SKM-1 (cell line): Measurements from ENCODE around the gene SLC35B2.

Experiments
- DNase-seq: peaks from one replicate; lab custom pipeline; 2025; ENCODE audit not compliant: unreplicated experiment; lab: John Stamatoyannopoulos, UW

SLC35B2 gene

DNA sequence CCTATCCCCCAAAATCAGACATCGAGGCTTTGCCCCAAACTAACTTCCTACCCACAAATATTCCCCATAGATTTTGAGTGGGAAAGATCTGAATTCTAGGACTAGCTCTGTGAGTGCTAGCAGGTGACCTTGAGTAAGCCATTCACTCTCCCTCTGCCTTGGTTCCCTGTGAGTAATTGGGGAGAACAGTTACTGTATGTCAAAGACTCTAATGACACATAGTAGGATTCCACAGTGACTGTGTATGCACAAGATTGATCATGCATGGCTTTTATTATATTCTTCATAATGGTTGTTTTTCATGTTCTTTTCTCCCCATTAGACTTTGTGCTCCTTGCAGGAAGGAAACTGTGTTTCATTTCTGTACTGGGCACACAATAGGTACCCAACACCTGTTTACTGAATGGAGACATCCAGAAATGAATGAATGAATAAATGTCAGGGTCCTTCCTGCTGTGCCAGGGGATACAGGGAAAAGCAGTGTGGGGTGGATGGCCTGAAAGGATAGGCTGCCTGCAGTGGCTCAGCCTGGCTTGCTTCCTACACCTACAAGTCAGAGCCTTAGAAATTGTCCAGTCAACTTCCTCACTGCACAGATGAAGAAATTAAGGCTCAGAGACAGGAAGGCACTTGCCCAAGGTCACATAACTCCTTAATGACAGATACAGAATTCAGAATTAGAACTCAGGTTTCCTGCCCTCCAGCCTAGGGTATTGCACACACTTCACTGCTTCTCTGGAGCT is 12.0 kb upstream of the SLC35B2 start:
- no peak for DNase-seq

DNA sequence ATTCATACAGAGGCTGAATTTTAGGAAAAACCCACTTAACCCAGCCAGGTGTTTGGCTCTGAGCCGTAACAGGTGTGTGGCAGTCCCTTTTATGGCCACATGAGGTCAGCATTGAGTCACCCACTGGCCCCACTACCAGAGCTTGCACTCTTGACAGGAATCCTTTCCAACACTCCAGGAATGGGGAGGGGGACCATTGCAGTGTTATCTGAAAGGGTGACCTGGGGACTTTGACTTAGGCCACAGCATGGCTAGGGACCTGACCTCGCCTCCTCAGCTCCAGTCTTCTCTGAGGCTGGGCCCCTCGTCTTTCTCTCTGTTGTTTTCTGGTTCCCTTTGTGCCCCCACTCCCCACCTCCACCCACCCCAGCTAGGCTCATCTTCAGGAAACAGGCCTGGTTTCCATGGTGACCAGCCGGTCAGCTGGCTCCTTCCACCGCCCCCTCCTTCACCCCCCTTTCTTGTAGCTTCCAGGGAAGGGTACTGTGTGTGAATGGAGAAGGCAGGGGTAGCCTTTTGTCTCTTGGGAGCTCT is 10.8 kb upstream of the SLC35B2 start:
- peak; percentile 21 for DNase-seq

DNA sequence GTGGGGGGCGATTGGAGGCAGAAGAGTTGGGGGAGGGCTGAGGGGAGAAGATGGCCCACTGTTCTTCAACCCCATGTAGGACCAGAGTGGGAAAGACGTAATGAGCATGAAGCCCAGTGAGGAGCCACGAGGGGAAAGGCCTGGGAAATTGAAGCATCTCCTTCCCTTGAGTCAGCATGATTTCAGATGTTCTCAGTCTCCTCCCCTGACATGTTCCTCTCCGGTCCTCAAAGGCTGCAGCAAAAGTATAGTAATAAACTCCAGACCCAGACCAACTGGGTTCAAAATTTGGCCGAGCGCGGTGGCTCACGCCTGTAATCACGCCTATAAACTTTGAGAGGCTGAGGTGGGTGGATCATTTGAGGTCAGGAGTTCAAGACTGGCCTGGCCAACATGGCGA is 9.9 kb upstream of the SLC35B2 start:
- no peak for DNase-seq

DNA sequence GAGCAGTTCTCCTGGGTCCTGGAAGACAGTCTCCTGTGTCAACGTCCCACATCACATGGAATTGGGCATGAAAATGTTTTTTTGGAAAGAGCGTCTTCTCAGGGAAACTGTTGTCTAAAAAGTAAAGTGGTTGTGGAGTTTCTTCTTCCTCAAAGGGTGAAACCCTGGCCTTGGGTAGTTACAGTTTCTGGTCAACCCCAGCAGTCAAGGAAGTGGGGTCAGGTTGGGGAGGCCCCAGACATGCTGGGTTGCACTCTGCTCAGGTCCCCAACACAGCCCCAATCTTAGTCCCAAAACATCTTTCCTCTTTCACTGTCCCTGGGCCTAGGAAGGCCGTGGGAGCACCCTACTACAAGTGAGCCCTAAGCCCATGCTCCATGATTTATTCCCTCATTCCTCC is 9.0 kb upstream of the SLC35B2 start:
- no peak for DNase-seq

DNA sequence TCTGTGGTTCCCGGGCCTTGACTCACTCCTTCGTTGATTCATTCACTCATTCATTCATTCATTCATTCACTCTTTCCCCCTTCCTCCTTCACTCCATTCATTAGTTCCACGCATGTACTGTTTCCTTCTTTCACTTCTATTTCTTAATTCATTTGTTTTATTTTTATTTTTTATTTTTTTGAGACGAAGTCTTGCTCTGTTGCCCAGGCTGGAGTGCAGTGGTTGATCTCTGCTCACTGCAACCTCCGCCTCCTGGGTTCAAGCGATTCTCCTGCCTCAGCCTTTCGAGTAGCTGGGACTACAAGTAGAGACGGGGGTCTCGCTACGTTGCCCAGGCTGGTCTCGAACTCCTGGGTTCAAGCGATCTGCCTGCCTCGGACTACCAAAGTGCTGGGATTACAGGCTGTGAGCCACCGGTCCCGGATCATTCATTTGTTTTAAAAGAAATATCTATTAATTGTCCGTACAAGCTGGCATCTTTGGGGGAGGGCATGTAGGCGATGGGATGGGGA is 8.4 kb upstream of the SLC35B2 start:
- DNase-seq, result no peak

DNA sequence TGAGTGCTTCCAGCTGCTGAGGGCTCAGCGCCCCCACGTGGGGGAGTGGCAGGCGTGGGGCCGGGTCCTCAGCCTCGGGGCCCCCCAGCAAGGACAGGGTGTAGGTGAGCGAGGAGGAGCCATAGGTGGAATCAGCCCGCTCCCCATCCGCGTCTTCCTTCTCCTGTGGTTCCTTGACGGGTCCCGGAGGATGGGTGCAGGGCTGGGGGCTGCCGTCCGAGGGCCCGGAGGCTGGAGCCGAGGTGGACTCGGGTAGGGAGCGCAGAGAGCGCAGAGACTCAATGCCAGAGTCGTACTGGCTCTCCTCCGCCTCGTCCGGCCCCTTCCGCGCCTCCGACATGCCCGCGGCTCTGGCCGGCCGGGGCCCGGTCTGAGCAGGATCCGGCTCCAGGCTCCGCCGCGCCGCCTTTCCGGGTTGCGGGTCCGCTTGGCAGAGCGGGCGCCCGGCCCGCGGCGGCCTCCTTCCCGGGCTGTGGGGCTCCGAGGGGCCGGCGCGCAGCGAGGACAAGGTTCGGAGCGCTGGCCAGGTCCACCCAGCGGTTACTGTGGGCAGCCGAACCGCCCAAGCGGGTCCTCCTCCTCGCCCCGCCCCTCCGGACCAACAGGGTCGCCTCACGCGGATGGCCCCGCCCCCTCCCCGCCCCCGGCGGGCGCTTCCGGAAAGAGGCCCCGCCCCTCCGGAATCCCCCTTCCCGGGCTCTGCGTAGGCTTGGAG is 7.8 kb upstream of the SLC35B2 start, which contains the start of gene NFKBIE:
Gene NFKBIE, minus strand, starts transcription at position 545 of the 715 bp plus-strand sequence. Its CDS starts 205 bp downstream, at position 340.
- DNase-seq, result peak; percentile 45

DNA sequence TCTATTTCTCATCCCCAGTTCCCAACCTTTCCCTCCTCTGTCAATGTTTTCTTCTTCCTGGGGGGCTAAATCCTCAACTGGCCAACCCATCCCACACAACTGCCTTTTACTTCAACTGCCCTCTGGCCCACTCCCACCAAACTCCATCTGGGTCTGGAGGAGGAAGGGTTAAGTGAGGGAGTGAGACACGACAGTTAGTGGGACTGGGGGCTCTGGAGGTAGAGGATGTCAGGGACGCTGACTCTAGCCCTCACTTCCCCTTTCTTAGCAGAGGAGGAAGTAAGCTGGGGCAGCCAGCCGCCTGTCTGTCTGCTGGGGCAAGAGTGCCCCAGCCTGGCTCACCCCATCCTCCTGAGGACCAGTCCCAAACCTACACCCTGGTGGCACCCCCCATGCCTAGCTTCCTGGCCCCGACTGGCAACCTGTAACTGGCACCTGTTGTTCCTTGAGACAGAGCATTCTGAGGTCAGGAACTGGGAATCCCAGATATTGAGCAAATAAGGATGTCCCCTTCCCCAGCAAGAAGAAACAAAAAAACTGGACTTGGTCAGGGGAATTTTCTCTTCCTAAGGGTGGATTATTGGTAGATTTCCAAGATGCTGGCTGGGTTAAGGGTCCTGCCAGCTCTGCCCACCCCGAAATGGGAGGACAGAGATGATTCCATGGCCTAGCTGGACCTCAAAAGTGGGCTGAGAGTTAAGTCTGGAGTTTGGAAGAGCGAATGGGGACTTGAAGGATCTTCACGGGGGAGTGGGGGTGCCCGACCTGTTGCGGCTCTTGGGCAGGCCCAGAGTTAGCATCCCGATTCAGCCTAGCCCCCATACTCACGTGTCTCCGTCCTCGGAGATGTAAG is 7.1 kb upstream of the SLC35B2 start:
- peak; percentile 77 for DNase-seq

DNA sequence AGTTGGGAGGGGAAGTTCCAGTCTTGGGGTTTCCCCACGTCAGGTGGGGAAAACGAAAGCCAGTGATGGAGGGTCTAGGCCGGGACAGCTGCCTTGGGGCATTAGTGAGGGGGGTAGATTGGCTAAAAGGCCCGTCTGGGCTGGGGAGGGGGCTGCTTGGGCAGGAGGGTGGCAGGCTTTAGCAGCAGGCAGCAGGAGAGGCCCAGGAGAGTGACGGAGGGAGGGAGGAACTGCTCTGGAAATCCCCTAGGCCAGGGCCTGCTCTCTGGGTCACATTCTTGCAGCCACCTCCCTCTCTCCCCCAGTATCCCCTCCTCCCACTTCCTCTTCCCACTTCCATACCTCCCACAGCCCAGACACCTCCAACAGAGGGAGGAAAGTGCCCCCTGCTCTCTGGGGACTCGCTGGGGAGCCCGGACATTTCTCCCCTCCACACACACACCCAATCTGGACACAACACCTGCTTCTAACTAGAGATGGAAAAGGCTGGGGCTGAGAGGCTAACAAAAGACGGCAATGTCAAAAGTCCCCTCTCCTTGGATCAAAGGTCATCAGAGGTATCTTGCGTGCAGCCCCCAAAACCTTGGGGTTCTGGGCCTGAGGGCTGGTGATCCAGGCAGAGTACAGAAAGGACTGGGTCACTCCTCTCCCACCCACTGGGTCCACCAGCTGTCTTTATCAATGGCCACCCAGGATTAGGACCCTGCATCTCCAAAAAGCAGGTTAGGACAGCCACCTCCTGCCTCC is 6.2 kb upstream of the SLC35B2 start:
- DNase-seq, result no peak

DNA sequence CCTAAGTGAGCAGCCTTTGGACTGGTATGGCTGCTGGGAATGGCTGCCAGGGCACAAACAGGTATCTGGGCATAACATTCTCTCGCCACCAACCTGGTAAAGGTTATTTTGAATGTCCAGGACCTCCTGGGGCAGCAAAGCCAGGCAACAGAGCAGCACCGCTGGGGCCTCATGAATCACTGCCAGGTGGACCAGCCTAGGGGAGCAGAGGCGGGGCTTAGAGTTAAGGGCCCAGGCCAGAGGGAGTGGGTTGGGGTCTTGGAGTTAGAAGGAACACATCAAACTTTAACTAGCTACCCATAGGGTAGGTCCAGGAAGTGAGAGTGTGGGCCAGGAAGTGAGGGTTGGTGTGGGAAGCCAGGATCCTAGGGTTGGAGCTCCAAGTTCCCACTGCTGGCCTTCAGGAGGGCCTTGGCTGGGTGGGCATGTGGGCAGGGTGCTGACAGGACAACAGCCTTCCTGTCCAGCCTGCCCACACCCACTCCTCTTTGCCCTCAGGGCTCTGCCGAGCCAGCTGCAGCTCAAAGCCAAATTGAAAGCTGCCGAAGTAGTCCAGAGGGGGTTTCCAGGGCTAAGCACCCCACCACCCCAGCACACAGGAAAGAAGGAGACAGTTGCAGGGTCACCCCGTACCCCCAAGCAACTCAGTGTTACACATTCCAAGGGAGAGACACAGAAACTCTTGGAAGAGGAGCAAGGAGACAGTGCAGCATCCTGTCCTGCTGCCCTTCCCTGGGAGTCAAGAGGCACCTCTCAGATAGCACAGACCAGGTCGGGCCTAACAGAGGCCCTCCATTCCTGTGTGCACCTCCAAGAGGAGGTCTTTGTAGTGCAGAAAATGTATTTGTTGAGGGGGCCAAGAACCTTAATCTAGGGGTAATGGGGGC is 5.4 kb upstream of the SLC35B2 start:
- DNase-seq, result no peak

DNA sequence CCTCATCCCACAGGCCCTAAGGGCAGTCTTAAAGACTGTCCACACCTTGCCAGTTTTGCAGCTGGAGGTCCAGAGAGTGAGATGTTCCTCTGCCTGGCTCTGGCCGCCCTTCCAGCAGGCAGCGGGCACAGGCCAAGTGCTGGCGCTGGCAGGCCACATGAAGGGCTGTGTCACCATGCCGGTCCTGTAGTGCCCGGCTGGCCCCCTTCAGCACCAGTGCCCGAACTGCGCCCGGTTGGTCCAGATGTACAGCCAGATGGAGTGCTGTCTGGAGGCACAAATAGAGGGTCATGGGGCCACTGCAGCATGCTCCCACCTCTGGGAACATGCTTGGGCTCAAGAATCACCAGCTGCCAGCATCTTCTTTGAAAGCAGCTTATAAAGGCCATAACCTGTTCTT is 4.3 kb upstream of the SLC35B2 start:
- DNase-seq, result no peak

DNA sequence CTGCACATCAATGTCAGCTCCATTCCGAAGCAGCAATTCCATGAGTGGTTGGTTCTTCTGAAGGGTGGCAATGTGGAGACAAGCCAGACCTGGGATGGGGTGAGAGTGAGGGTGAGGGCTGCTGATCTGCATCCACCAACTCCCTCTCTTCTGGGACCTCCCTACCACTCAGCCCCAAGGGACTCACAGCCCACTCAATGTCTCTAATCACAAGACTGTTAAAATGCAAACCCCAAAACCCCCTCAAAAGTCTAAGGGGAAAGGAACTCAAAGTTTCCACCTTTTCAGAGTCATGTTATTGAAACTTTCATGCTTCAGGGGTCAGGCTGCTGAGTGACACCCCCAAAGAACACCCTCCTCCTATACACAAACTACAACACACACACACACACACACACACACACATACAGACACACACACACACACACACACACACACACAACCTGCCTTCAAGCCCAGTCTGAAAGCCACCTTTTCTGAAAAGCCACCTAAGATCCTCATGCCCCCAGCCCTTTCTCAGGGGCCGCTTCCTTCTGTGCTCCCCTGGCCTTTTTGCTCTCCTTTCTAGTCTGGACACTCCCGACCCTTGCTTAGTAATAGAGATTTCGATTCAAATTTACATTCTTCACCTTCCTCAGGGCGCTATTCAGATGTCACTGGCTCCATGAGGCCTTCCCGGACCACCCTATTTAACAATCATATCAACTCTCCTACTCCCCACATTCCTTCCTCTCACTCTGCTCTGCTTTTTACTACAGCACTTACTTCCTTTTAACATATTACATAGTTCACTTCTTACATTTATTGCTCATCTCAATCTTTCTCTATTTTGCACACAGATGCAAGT is 3.3 kb upstream of the SLC35B2 start:
- DNase-seq, result no peak

DNA sequence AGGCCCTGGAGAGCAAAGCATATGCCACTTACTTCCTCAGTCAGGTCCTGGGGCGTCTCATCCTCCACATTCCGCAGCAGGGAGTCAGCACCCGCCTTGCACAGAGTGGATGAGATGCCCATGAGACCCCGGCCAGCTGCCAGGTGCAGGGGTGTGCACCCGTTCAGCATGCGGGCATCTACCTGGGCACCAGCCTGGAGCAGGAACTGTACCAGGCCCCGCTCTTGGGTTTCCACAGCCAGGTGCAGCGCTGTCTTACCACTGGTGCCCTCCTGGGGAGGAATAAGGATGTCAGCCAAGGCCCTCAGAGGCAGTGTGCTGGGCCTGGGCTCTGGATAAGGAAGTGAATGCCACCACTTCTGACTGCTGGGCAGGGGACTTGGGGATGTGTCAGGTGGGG is 2.7 kb upstream of the SLC35B2 start:
- no peak for DNase-seq

DNA sequence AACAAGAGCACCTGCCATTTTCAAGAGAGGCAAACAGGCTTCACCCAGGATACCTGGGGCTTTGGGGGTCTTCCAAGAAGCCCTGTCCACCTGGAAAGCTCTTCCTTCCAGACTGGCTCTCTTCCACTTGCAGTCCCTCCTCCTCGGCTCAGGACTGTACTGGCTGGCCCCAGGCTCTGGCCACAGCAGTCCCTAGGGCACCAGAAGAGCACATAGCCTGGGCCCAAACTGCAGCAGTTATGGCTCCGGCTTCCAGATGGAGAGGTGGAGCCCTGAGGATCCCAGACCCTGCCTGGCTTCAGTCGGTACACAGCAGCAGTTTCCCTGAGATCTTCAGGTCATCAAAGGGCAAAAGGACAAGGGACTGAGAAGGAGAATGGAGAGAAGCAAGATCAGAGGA is 1.6 kb upstream of the SLC35B2 start:
- DNase-seq, result no peak

DNA sequence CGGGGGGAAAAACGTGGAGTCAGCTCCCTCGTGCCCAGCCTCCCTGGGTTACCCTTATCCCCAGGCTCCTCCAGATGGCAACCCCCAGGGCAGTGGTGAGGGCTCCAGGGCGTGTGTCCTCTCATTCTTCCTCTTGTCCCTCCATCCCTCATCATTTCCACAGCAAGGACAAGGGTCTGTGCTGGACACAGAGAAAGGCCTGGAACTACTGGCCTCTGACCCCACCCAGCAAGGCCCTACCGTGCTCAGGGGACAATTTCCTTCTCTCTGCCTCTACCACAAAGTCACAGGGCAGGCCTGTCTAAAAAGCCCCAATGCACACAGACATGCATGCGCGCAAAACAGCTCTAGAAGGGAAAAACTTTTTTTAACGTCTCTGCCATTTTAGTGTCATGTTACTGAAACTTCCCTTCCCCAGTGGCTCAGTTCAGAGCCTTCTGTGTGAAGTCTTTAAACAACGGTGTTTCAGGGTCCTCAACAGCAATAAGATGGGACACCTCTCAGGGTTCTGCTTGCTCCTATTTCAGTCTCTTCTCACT is 1.1 kb upstream of the SLC35B2 start:
- no peak for DNase-seq

DNA sequence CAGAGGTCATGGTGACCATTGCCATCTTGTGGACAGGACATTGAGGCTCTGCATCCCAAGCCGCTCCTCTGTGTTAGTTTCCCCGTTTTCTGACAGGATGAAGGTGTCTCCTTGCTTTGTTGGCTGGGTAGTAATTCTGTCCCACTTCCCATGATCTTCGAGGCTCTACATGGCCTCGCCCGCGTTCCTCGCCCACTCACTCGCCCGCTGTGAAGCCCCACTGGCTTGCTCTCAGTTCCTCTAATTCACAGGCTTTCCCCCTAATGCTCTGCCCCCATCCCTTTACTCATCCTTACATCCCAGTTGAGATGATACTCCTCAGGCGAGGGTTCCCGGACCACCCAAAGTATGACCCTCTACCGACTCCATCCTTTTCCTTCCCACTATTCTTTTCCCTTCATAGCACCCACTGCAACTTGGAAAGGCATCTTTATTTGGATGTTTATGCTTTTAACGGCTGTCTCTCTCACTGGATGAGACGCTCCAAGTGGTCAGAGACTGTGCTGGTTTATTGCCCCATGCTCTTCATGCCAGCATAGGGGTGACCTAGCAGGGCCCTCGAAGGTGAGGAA is 511 bp upstream of the SLC35B2 start:
- no peak for DNase-seq

DNA sequence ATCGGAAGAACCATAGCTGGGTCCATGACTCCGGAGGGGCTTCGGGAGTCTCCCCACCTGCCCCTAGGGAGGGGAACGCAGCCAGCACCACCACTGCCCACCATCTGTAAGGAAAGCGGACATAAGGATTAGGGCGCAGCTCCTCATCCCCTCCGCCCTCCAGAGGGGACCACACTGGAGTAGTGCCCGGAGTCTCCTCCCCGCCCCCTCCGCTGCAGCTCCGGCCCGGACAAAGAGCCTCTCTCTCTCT is 628 bp downstream of the SLC35B2 start:
- DNase-seq, result no peak

DNA sequence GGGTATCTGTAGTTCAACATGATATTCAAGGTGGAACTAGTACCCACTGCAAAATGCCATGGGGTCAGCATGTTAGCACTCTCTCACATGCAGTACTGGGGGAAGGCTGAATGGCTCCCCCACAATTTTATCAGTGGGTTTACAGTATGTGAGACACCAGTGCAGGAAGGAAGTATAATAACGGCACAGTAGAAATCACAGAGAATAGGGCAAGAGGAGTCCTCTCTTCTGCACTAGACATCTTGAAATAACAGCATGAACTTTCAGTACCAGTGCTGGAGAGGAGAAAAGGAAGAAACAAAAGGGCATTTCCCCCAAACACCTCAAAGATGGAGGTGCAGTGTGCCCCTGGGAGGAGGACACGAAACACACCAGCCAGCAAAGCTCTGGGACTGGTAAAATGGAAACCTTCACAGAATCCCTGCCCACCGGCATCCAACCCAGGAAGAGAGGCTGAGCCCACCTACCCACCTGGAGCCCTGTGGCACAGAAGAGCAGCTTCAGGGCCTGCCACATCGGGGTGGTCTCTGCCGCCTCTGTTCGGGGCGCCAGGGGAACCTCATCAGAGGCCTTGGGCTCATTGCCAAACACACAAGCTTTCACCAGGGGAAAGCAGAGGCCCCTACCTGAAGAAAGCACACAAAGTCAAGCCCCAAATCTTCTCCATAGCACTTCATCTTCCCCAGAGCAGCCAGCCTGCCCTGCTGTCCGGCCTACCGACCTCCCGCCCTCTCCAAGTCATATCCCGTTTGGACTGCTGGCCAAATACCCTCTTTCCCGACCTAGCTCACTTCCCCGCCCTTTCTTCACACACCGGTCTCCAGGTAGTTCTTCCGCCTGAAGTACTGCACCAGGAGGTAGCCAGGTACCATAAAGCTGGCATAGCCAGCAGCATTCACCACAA is 1.2 kb downstream of the SLC35B2 start:
- no peak for DNase-seq
